PC-9 (cell line): ENCODE data around the gene GFM1. TPM values are rescaled to one million over a fixed set of nuclear protein-coding genes. Genes with fewer than 3 reads are reported as not detected.

Experiments
- BruUV-seq: library from RNA; stranded (reverse); fragments of 400-500 nt; replicated peaks from 2 replicates; lab custom pipeline; 2021; lab: Mats Ljungman, UMichigan
- CTCF ChIA-PET: fragments of 300-600 bp; sonication (Branson Sonifier 250); formaldehyde crosslinking; loops from one replicate; lab custom pipeline; 2022; ENCODE audit warnings: antibody characterized with exemption; lab: Charles Lee
- POLR2A ChIA-PET: fragments of 300-600 bp; sonication (Branson Sonifier 250); formaldehyde crosslinking; loops from one replicate; lab custom pipeline; 2022; ENCODE audit warnings: antibody characterized with exemption; ENCODE audit not compliant: unreplicated experiment; lab: Charles Lee
- DNase-seq, 2 experiments: peaks; one replicate each; pipeline versions ENCODE4 v3.0.0 to v3.0.0-alpha.2; 2015 to 2022; ENCODE audit warnings: mixed read lengths in 1 of 2
- H2AFZ ChIP-seq: fragments of 200-600 bp; sonication (generic); 2 replicates; pipeline ENCODE4 v1.8.1; 2017; ENCODE audit warnings: antibody characterized with exemption
- H3F3A ChIP-seq: fragments of 200-600 bp; sonication (generic); 2 replicates; pipeline ENCODE4 v1.8.1; 2017; ENCODE audit warnings: antibody characterized with exemption, mild to moderate bottlenecking, low read depth; ENCODE audit not compliant: insufficient read depth
- H3K27ac ChIP-seq: fragments of 200-600 bp; sonication (generic); 2 replicates; pipeline ENCODE4 v1.6.1; 2016; ENCODE audit warnings: mixed run types
- H3K27me3 ChIP-seq: fragments of 200-600 bp; sonication (generic); 2 replicates; pipeline ENCODE4 v1.6.1; 2016; ENCODE audit warnings: low read depth, mixed run types; ENCODE audit not compliant: insufficient read depth
- H3K36me3 ChIP-seq: fragments of 200-600 bp; sonication (generic); 2 replicates; pipeline ENCODE4 v1.6.1; 2016; ENCODE audit warnings: low read depth, mixed run types
- H3K4me1 ChIP-seq: fragments of 200-600 bp; sonication (generic); replicated peaks from 2 replicates; pipeline ENCODE4 v1.6.1; 2016; ENCODE audit warnings: mixed run types; ENCODE audit not compliant: insufficient read depth
- H3K4me2 ChIP-seq: fragments of 200-600 bp; sonication (generic); 2 replicates; pipeline ENCODE4 v1.6.1; 2017; ENCODE audit warnings: mixed run types
- H3K4me3 ChIP-seq: fragments of 200-600 bp; sonication (generic); 2 replicates; pipeline ENCODE4 v1.6.1; 2016; ENCODE audit warnings: mixed run types
- H3K79me2 ChIP-seq: fragments of 200-600 bp; sonication (generic); 2 replicates; pipeline ENCODE4 v1.6.1; 2017; ENCODE audit warnings: low read depth, mixed run types
- H3K9me2 ChIP-seq: fragments of 200-600 bp; sonication (generic); 2 replicates; pipeline ENCODE4 v1.8.1; 2017; ENCODE audit warnings: mild to moderate bottlenecking; ENCODE audit not compliant: insufficient read depth
- H3K9me3 ChIP-seq: fragments of 200-600 bp; sonication (generic); 2 replicates; pipeline ENCODE4 v1.8.1; 2016; ENCODE audit warnings: low read depth; ENCODE audit not compliant: insufficient read depth
- H4K20me1 ChIP-seq: fragments of 200-600 bp; sonication (generic); 2 replicates; pipeline ENCODE4 v1.8.1; 2017; ENCODE audit not compliant: insufficient read depth
- CTCF ChIP-seq: fragments of 200-600 bp; sonication (generic); conservative IDR thresholded peaks from 2 replicates; pipeline ENCODE4 v1.6.1; 2017; ENCODE audit warnings: mixed run types, antibody characterized with exemption, mild to moderate bottlenecking, moderate library complexity
- EZH2 ChIP-seq: fragments of 200-600 bp; sonication (generic); IDR thresholded peaks from 2 replicates; pipeline ENCODE4 v1.8.0; 2017; ENCODE audit warnings: antibody characterized with exemption, low read depth
- intact Hi-C: fragments of 100-400 bp; cut with micrococcal nuclease; formaldehyde crosslinking; loops from one replicate; pipeline ENCODE4 v1.10.0; 2022; ENCODE audit not compliant: unreplicated experiment
- total RNA-seq: library from RNA; stranded (reverse); gene quantifications from 2 replicates; pipeline ENCODE4 v1.2.3, GENCODE V29; 2021

Gene GFM1
- total RNA-seq, 1 experiment from 2014 or later = 43.0 TPM

- no peaks in the 10 kb centered on the region for H3K27me3 ChIP-seq
- no TSS peak for BruUV-seq
- peaks cover 59% of the 10 kb centered on the region for H3F3A ChIP-seq
- no peak for TF ChIP-seq CTCF
- no peak for TF ChIP-seq EZH2
- CTCF ChIA-PET = no interaction called here
- intact Hi-C loops = no loop called here
- H3K9me3 ChIP-seq = peaks cover 3% of the 10 kb centered on the region; the same call in 1 of the 2 replicates
- H3K36me3 ChIP-seq = peaks cover 22% of the 10 kb centered on the region
- peak in 1 of 2 experiments; percentile 1 for DNase-seq
- no peak overlapping the region for H2AFZ ChIP-seq
- no peak overlapping the region for H3K4me3 ChIP-seq
- peaks cover 72% of the 10 kb centered on the region for H3K79me2 ChIP-seq
- H3K27ac ChIP-seq = peak overlapping the region; percentile 72; the same call in 1 of the 2 replicates
- H3K9me2 ChIP-seq = no peaks in the 10 kb centered on the region
- H3K4me2 ChIP-seq = 0 out of 2 replicates have a peak overlapping the region, but pooled peaks have one; percentile 30
- POLR2A ChIA-PET = no interaction called here
- peaks cover 65% of the 10 kb centered on the region for H3K4me1 ChIP-seq
- no peaks in the 10 kb centered on the region for H4K20me1 ChIP-seq
These were observed 73.2 kb downstream of the GFM1 start for GRCh38 chr3:158717576-158717975.

GRCh38 chr3:158718490-158719170, 74.3 kb downstream of the GFM1 start:
- no peak for TF ChIP-seq CTCF
- TF ChIP-seq EZH2 = no peak
- intact Hi-C loops = no loop called here
- no peaks in the 10 kb centered on the region for H3K9me2 ChIP-seq
- H3K4me1 ChIP-seq = peaks cover 75% of the 10 kb centered on the region
- no peaks in the 10 kb centered on the region for H4K20me1 ChIP-seq
- H2AFZ ChIP-seq = no peak overlapping the region
- peaks cover 17% of the 10 kb centered on the region for H3K36me3 ChIP-seq
- H3K27me3 ChIP-seq = no peaks in the 10 kb centered on the region
- no TSS peak for BruUV-seq
- peaks cover 66% of the 10 kb centered on the region for H3F3A ChIP-seq
- POLR2A ChIA-PET = interaction anchor here (0.5 to 0.8 kb wide), 7 partner anchors 9 to 1123 kb away, joined by 3 to 19 read pairs (median 5); partner anchors contain the start of genes GFM1 and MLF1
- peak overlapping the region; percentile 44 for H3K4me2 ChIP-seq
- no peak overlapping the region; the same call in 1 of the 2 replicates for H3K4me3 ChIP-seq
- H3K79me2 ChIP-seq = peaks cover 69% of the 10 kb centered on the region
- peak; percentile 87 to 99 for DNase-seq
- CTCF ChIA-PET = interaction anchor here (1.2 kb wide), 1 partner anchor 71 kb away, joined by 11 read pairs; no protein-coding TSS in a partner anchor
- peak overlapping the region; percentile 72 for H3K27ac ChIP-seq
- H3K9me3 ChIP-seq = peaks cover 3% of the 10 kb centered on the region; the same call in 1 of the 2 replicates

GRCh38 chr3:158722108-158722507, 77.8 kb downstream of the GFM1 start:
- POLR2A ChIA-PET = no interaction called here
- intact Hi-C loops = no loop called here

More at GRCh38 chr3:158722108-158722507, 77.8 kb downstream of the GFM1 start:
- Histone ChIP-seq H3K36me3 (peaks cover 21% of the 10 kb centered on the region), H3K4me2 (peak overlapping the region; percentile 59), H3K79me2 (peaks cover 77% of the 10 kb centered on the region), H3K4me3 (no peak overlapping the region), H3K27ac (peak overlapping the region; percentile 78), H4K20me1 (no peaks in the 10 kb centered on the region), H3K4me1 (peaks cover 100% of the 10 kb centered on the region), H3K9me2 (no peaks in the 10 kb centered on the region), H2AFZ (no peak overlapping the region), H3F3A (peaks cover 91% of the 10 kb centered on the region), H3K27me3 (no peaks in the 10 kb centered on the region), H3K9me3 (peaks cover 3% of the 10 kb centered on the region; the same call in 1 of the 2 replicates)
- BruUV-seq = no TSS peak
- DNase-seq = peak in 1 of 2 experiments; percentile 22
- CTCF ChIA-PET = interaction anchor here (0.6 to 1.1 kb wide), 3 partner anchors 30 to 68 kb away, joined by 3 to 7 read pairs (median 6); no protein-coding TSS in a partner anchor
- TF ChIP-seq EZH2 (no peak), CTCF (no peak)
